ENCODE measurements around the gene SGMS1. TPM values are rescaled to one million over a fixed set of nuclear protein-coding genes. Genes with fewer than 3 reads are reported as not detected.
A peak's percentile ranks its signal among the peaks of the same experiment; 100 is the strongest.

SGMS1 gene
- total RNA-seq, 1 donor from 2014 or later = 27.5 TPM

- CTCF ChIA-PET = no interaction called here
- Mint-ChIP-seq H3K36me3 (ENCODE audit: low read depth) (peaks cover 27% of the 10 kb centered on the region), H3K27ac (peak overlapping the region; percentile 25), H3K4me3 (peak overlapping the region; percentile 41), H3K27me3 (no peaks in the 10 kb centered on the region), H3K4me1 (peaks cover 19% of the 10 kb centered on the region), H3K9me3 (no peaks in the 10 kb centered on the region)
- ATAC-seq (ENCODE audit: low read depth) (no peak), DNase-seq (no peak)
- intact Hi-C loops (cut with micrococcal nuclease) = no loop called here
- POLR2A ChIA-PET = no interaction called here
- TF ChIP-seq, protein P1, sequence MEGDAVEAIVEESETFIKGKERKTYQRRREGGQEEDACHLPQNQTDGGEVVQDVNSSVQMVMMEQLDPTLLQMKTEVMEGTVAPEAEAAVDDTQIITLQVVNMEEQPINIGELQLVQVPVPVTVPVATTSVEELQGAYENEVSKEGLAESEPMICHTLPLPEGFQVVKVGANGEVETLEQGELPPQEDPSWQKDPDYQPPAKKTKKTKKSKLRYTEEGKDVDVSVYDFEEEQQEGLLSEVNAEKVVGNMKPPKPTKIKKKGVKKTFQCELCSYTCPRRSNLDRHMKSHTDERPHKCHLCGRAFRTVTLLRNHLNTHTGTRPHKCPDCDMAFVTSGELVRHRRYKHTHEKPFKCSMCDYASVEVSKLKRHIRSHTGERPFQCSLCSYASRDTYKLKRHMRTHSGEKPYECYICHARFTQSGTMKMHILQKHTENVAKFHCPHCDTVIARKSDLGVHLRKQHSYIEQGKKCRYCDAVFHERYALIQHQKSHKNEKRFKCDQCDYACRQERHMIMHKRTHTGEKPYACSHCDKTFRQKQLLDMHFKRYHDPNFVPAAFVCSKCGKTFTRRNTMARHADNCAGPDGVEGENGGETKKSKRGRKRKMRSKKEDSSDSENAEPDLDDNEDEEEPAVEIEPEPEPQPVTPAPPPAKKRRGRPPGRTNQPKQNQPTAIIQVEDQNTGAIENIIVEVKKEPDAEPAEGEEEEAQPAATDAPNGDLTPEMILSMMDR (IDR thresholded peaks at IDR 0.05) = no peak
Observed at GRCh38 chr10:50336140-50336539, 287.6 kb downstream of the SGMS1 start.

- Mint-ChIP-seq H3K4me3 (no peak overlapping the region), H3K4me1 (peaks cover 19% of the 10 kb centered on the region), H3K36me3 (ENCODE audit: low read depth) (peaks cover 20% of the 10 kb centered on the region), H3K9me3 (no peaks in the 10 kb centered on the region), H3K27ac (no peak overlapping the region), H3K27me3 (no peaks in the 10 kb centered on the region)
- ChIA-PET CTCF (no interaction called here), POLR2A (no interaction called here)
- ATAC-seq (ENCODE audit: low read depth) = no peak
- TF ChIP-seq, protein P1 (IDR thresholded peaks at IDR 0.05) = no peak
- intact Hi-C loops (cut with micrococcal nuclease) = no loop called here
- DNase-seq = no peak
Observed at GRCh38 chr10:50335397-50335796, 288.4 kb downstream of the SGMS1 start.

DNA sequence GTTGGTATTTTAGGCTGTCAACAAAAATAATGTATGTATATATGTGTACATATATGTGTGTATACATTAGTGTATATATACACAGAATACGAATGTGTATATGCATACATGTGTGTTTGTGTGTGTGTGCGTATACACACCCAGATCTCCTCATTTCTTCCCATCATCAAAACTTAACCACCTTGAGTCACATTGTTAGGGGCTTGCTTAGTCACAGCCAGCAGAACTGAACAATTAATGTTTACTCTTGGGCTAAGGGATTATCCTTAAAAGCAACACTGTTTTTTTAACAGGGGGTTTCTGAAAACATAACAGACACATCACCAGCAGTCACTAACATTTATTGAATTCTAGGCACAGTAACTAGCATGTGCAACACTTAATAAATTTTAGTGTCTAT, 289.5 kb downstream of the SGMS1 start:
- Mint-ChIP-seq H3K4me1 (peaks cover 19% of the 10 kb centered on the region), H3K27me3 (no peaks in the 10 kb centered on the region), H3K9me3 (no peaks in the 10 kb centered on the region), H3K36me3 (ENCODE audit: low read depth) (peaks cover 9% of the 10 kb centered on the region), H3K4me3 (no peak overlapping the region), H3K27ac (no peak overlapping the region)
- TF ChIP-seq, protein P1 (IDR thresholded peaks at IDR 0.05) = no peak
- DNase-seq = no peak
- ATAC-seq (ENCODE audit: low read depth) = no peak
- ChIA-PET CTCF (no interaction called here), POLR2A (no interaction called here)
- intact Hi-C loops (cut with micrococcal nuclease) = no loop called here

DNA sequence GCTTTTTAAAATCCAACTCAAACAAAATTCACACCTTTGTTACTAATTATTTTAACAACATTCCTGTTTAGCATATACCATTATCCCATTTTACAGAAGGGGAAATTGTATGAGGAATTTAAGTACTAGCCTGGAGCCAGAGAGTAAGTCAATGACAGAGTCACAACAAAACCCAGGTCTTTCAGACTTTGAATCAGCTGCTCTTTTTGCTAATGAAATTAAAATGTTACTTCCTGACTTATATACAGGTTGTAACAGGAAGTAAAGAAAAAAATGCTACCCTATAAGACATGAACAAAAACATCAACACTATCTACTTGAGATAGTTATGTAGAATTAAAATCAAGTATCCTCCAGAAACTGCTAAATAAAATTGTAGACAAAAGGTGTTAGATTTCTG, 289.9 kb downstream of the SGMS1 start:
- CTCF ChIA-PET = no interaction called here
- DNase-seq = no peak
- Mint-ChIP-seq H3K27me3 (no peaks in the 10 kb centered on the region), H3K36me3 (ENCODE audit: low read depth) (peaks cover 6% of the 10 kb centered on the region), H3K4me3 (no peak overlapping the region), H3K4me1 (peaks cover 19% of the 10 kb centered on the region), H3K9me3 (no peaks in the 10 kb centered on the region), H3K27ac (no peak overlapping the region)
- POLR2A ChIA-PET = no interaction called here
- ATAC-seq (ENCODE audit: low read depth) = no peak
- TF ChIP-seq, protein P1 (IDR thresholded peaks at IDR 0.05) = no peak
- intact Hi-C loops (cut with micrococcal nuclease) = no loop called here

- Mint-ChIP-seq H3K36me3 (ENCODE audit: low read depth) (peaks cover 6% of the 10 kb centered on the region), H3K4me3 (no peak overlapping the region), H3K27me3 (no peaks in the 10 kb centered on the region), H3K4me1 (peaks cover 19% of the 10 kb centered on the region), H3K27ac (no peak overlapping the region), H3K9me3 (no peaks in the 10 kb centered on the region)
- no peak for DNase-seq
- CTCF ChIA-PET = no interaction called here
- ATAC-seq (ENCODE audit: low read depth) = no peak
- TF ChIP-seq, protein P1 (IDR thresholded peaks at IDR 0.05) = no peak
- intact Hi-C loops (cut with micrococcal nuclease) = no loop called here
- POLR2A ChIA-PET = interaction anchor here (0.7 kb wide), 1 partner anchor 254 kb away, joined by 5 read pairs; no protein-coding TSS in a partner anchor
Observed at GRCh38 chr10:50332108-50332842, 291.5 kb downstream of the SGMS1 start.

All from activated B cell treated with CpG ODN at 0.5 μM for 24 hours (primary cell).